Measurements from ENCODE around the gene MYH15. TPM values are rescaled to one million over a fixed set of nuclear protein-coding genes. Genes with fewer than 3 reads are reported as not detected.

MYH15 gene
- polyA plus RNA-seq, 3 donors: 0.08 to 0.22 TPM; not detected in 1

GRCh38 chr3:108512671-108513070 is 2.3 kb upstream of the MYH15 start:
- H3K27ac ChIP-seq (ENCODE audit: low read depth, low read length): no peak overlapping the region
- 61 to 76% (median 71%) methylated on average over 2 of the region's 2 CpGs for WGBS, 3 donors

- H3K27ac ChIP-seq (ENCODE audit: low read depth, low read length): no peak overlapping the region
These were observed 1.1 kb upstream of the MYH15 start for GRCh38 chr3:108511490-108511889.

GRCh38 chr3:108511055-108511454 is 659 bp upstream of the MYH15 start:
- WGBS, 3 donors: 94 to 98% (median 98%) methylated on average over 4 of the region's 4 CpGs

GRCh38 chr3:108509871-108510270 is 525 bp downstream of the MYH15 start:
- 83 to 91% (median 88%) methylated on average over 2 of the region's 2 CpGs for WGBS, 3 donors
- H3K27ac ChIP-seq (ENCODE audit: low read depth, low read length): no peak overlapping the region

More at GRCh38 chr3:108511055-108511454, 659 bp upstream of the MYH15 start:
- H3K27ac ChIP-seq (ENCODE audit: low read depth, low read length): no peak overlapping the region

- H3K27ac ChIP-seq (ENCODE audit: low read depth, low read length): no peak overlapping the region
- 72 to 77% (median 74%) methylated on average over 3 of the region's 3 CpGs for WGBS, 3 donors
These were observed 1.1 kb downstream of the MYH15 start for GRCh38 chr3:108509263-108509662.

GRCh38 chr3:108507902-108508301 is 2.5 kb downstream of the MYH15 start:
- no peak overlapping the region for H3K27ac ChIP-seq (ENCODE audit: low read depth, low read length)

GRCh38 chr3:108505811-108506210 is 4.6 kb downstream of the MYH15 start:
- no peak overlapping the region for H3K27ac ChIP-seq (ENCODE audit: low read depth, low read length)
- whole genome bisulfite sequencing, 3 donors: 85 to 94% (median 91%) methylated on average over 1 of the region's 1 CpG

- no peak overlapping the region for H3K27ac ChIP-seq (ENCODE audit: low read depth, low read length)
These were observed 6.7 kb downstream of the MYH15 start for GRCh38 chr3:108503722-108504121.

GRCh38 chr3:108501535-108501934 is 8.9 kb downstream of the MYH15 start:
- WGBS, 3 donors: 90 to 96% (median 91%) methylated on average over 5 of the region's 5 CpGs
- H3K27ac ChIP-seq (ENCODE audit: low read depth, low read length): no peak overlapping the region

- WGBS, 3 donors: 81 to 94% (median 93%) methylated on average over 1 of the region's 1 CpG
- no peak overlapping the region for H3K27ac ChIP-seq (ENCODE audit: low read depth, low read length)
These were observed 9.7 kb downstream of the MYH15 start for GRCh38 chr3:108500728-108501127.

GRCh38 chr3:108497271-108497670 is 13.1 kb downstream of the MYH15 start:
- 92 to 100% (median 97%) methylated on average over 1 of the region's 1 CpG for WGBS, 3 donors
- no peak overlapping the region for H3K27ac ChIP-seq (ENCODE audit: low read depth, low read length)

GRCh38 chr3:108495717-108496116 is 14.7 kb downstream of the MYH15 start:
- no peak overlapping the region for H3K27ac ChIP-seq (ENCODE audit: low read depth, low read length)
- 75 to 81% (median 78%) methylated on average over 6 of the region's 6 CpGs for WGBS, 3 donors

- WGBS, 3 donors: 48 to 64% (median 51%) methylated on average over 3 of the region's 3 CpGs
- H3K27ac ChIP-seq (ENCODE audit: low read depth, low read length): no peak overlapping the region
These were observed 15.4 kb downstream of the MYH15 start for GRCh38 chr3:108494906-108495531.

GRCh38 chr3:108493862-108494261 is 16.5 kb downstream of the MYH15 start:
- 57 to 82% (median 79%) methylated on average over 2 of the region's 2 CpGs for WGBS, 3 donors
- no peak overlapping the region for H3K27ac ChIP-seq (ENCODE audit: low read depth, low read length)

GRCh38 chr3:108491456-108491855 is 18.9 kb downstream of the MYH15 start:
- no peak overlapping the region for H3K27ac ChIP-seq (ENCODE audit: low read depth, low read length)
- WGBS, 3 donors: 80 to 87% (median 86%) methylated on average over 3 of the region's 3 CpGs

- no peak overlapping the region for H3K27ac ChIP-seq (ENCODE audit: low read depth, low read length)
- WGBS, 3 donors: 17 to 23% (median 23%) methylated on average over 2 of the region's 2 CpGs
These were observed 20.6 kb downstream of the MYH15 start for GRCh38 chr3:108489776-108490175.

- WGBS, 3 donors: 65 to 80% (median 66%) methylated on average over 1 of the region's 1 CpG
- H3K27ac ChIP-seq (ENCODE audit: low read depth, low read length): no peak overlapping the region
These were observed 21.8 kb downstream of the MYH15 start for GRCh38 chr3:108488631-108489030.

- H3K27ac ChIP-seq (ENCODE audit: low read depth, low read length): no peak overlapping the region
- WGBS, 3 donors: 60 to 67% (median 64%) methylated on average over 2 of the region's 2 CpGs
These were observed 23.0 kb downstream of the MYH15 start for GRCh38 chr3:108487439-108487838.

GRCh38 chr3:108486941-108487340 is 23.5 kb downstream of the MYH15 start:
- H3K27ac ChIP-seq (ENCODE audit: low read depth, low read length): no peak overlapping the region
- WGBS, 3 donors: 31 to 51% (median 37%) methylated on average over 6 of the region's 6 CpGs

- no peak overlapping the region for H3K27ac ChIP-seq (ENCODE audit: low read depth, low read length)
- 27 to 85% (median 80%) methylated on average over 3 of the region's 3 CpGs for WGBS, 3 donors
These were observed 24.1 kb downstream of the MYH15 start for GRCh38 chr3:108486338-108486737.

- H3K27ac ChIP-seq (ENCODE audit: low read depth, low read length): no peak overlapping the region
- 78 to 85% (median 82%) methylated on average over 3 of the region's 3 CpGs for WGBS, 3 donors
These were observed 25.2 kb downstream of the MYH15 start for GRCh38 chr3:108485146-108485545.
